T-helper 2 cell treated with Interferon-gamma antibody and Interleukin-4, amounts not matched to agents 100 ng/mL and 5 ng/mL, for 36 hours (primary cell): ENCODE results near the gene TEC. TPM values are rescaled to one million over a fixed set of nuclear protein-coding genes. Genes with fewer than 3 reads are reported as not detected.
"Not testable (repeated sequence)": the region's sequence is repeated elsewhere in the genome, so short reads cannot be mapped to it uniquely, and the experiment has no call there.

Source experiments
- intact Hi-C: fragments of 100-400 bp; cut with micrococcal nuclease; formaldehyde crosslinking; loops from one replicate; pipeline ENCODE4 v1.15.1; 2023
- total RNA-seq: library from RNA; stranded (reverse); gene quantifications from 2 replicates; pipeline ENCODE4 v1.2.3, GENCODE V29; 2022

TEC gene
- total RNA-seq, 1 donor from 2014 or later: 1.1 TPM

- intact Hi-C loops: no loop called here
Measured at GRCh38 chr4:48197643-48198237, 71.9 kb downstream of the TEC start.

- intact Hi-C loops: no loop called here
Measured at GRCh38 chr4:48196758-48197504, 72.7 kb downstream of the TEC start.

GRCh38 chr4:48195853-48196252 lies 73.8 kb downstream of the TEC start:
- intact Hi-C loops: no loop called here

- intact Hi-C loops: no loop called here
Measured at GRCh38 chr4:48195374-48195773, 74.3 kb downstream of the TEC start.

GRCh38 chr4:48194971-48195370 lies 74.7 kb downstream of the TEC start:
- intact Hi-C loops: no loop called here

GRCh38 chr4:48193921-48194468 lies 75.6 kb downstream of the TEC start:
- intact Hi-C loops: no loop called here

- intact Hi-C loops: no loop called here
Measured at GRCh38 chr4:48193096-48193836, 76.4 kb downstream of the TEC start.

GRCh38 chr4:48191758-48192157 lies 77.9 kb downstream of the TEC start:
- intact Hi-C loops: no loop called here

GRCh38 chr4:48190839-48191238 lies 78.8 kb downstream of the TEC start:
- intact Hi-C loops: no loop called here

GRCh38 chr4:48189731-48190130 lies 79.9 kb downstream of the TEC start:
- intact Hi-C loops: no loop called here

- intact Hi-C loops: no loop called here
Measured at GRCh38 chr4:48188390-48188789, 81.2 kb downstream of the TEC start.

- intact Hi-C loops: no loop called here
Measured at GRCh38 chr4:48187813-48188212, 81.8 kb downstream of the TEC start.

GRCh38 chr4:48187066-48187465 lies 82.6 kb downstream of the TEC start:
- intact Hi-C loops: not testable (repeated sequence)

GRCh38 chr4:48186394-48186793 lies 83.2 kb downstream of the TEC start:
- intact Hi-C loops: not testable (repeated sequence)

GRCh38 chr4:48184882-48185281 lies 84.8 kb downstream of the TEC start:
- intact Hi-C loops: no loop called here

GRCh38 chr4:48180234-48180633 lies 89.4 kb downstream of the TEC start:
- intact Hi-C loops: no loop called here

GRCh38 chr4:48178931-48179330 lies 90.7 kb downstream of the TEC start:
- intact Hi-C loops: no loop called here

- intact Hi-C loops: no loop called here
Measured at GRCh38 chr4:48175806-48176205, 93.8 kb downstream of the TEC start.

- intact Hi-C loops: no loop called here
Measured at GRCh38 chr4:48175328-48175727, 94.3 kb downstream of the TEC start.

GRCh38 chr4:48173056-48173991 lies 96.3 kb downstream of the TEC start:
- intact Hi-C loops: no loop called here

GRCh38 chr4:48172651-48173050 lies 97.0 kb downstream of the TEC start:
- intact Hi-C loops: no loop called here
